Transverse colon (tissue), 4 donors: ENCODE measurements around the gene CDH13. TPM values are rescaled to one million over a fixed set of nuclear protein-coding genes. Genes with fewer than 3 reads are reported as not detected.

ENCODE experiments used
- DNase-seq: peaks from one replicate; pipeline ENCODE4 v3.0.0-alpha.2; 2019
- H3K27ac ChIP-seq, 4 donors: fragments of 200-600 bp; sonication (generic); 2 replicates each; pipeline ENCODE4 v1.5.1; 2016 to 2018; ENCODE audit warnings: inconsistent platforms in 4 of 4
- H3K27me3 ChIP-seq: fragments of 200-600 bp; sonication (generic); 2 replicates; pipeline ENCODE4 v1.5.1; 2017; ENCODE audit warnings: inconsistent platforms
- H3K36me3 ChIP-seq, 4 donors: fragments of 200-600 bp; sonication (generic); 2 replicates each; pipeline ENCODE4 v1.5.1; 2017 to 2019; ENCODE audit warnings: inconsistent platforms in 4 of 4
- H3K4me1 ChIP-seq, 4 donors: fragments of 200-600 bp; sonication (generic); 2 replicates each; pipeline ENCODE4 v1.5.1; 2017 to 2020; ENCODE audit warnings: inconsistent platforms in 4 of 4
- H3K4me3 ChIP-seq, 4 donors: fragments of 200-600 bp; sonication (generic); 1 replicate in 1 of 4; 2 replicates in 3 of 4; pipeline versions ENCODE4 v1.5.1 to v1.6.1; 2017 to 2019; ENCODE audit warnings: inconsistent platforms in 4 of 4
- H3K9me3 ChIP-seq, 2 donors: fragments of 200-600 bp; sonication (generic); 2 replicates each; pipeline ENCODE4 v1.5.1; 2017 to 2019; ENCODE audit warnings: inconsistent platforms in 2 of 2
- CTCF ChIP-seq, 5 experiments: fragments of 200-600 bp in 3 of 5; fragments of 450-650 bp in 2 of 5; sonication (generic) in 3 of 5; IDR thresholded peaks; 1 replicate in 2 of 5; 2 replicates in 3 of 5; pipeline ENCODE4 v1.5.1; 2016 to 2017; ENCODE audit warnings: antibody characterized with exemption in 5 of 5, inconsistent platforms in 3 of 5, mild to moderate bottlenecking in 2 of 5, moderate library complexity in 1 of 5
- EP300 ChIP-seq: sonication (generic); formaldehyde crosslinking; IDR thresholded peaks from one replicate; pipeline ENCODE4 v1.6.1; 2017; ENCODE audit warnings: antibody characterized with exemption, low read depth
- POLR2A ChIP-seq: fragments of 450-650 bp; IDR thresholded peaks from one replicate; pipeline ENCODE4 v1.6.1; 2016; ENCODE audit warnings: antibody characterized with exemption, mild to moderate bottlenecking, moderate library complexity
- POLR2AphosphoS5 ChIP-seq, 3 donors: sonication (generic); formaldehyde crosslinking; IDR thresholded peaks; one replicate each; pipeline ENCODE4 v1.6.1; 2016; ENCODE audit warnings: antibody characterized with exemption in 3 of 3
- WGBS, 2 donors: methylation state at CpG; one replicate each; pipeline ENCODE4 v1.1.5; 2018; ENCODE audit warnings: low coverage in 1 of 2; 5-methylcytosine and 5-hydroxymethylcytosine counted together
- in situ Hi-C, 4 donors: fragments of 200-750 bp; cut with MboI; loops; one replicate each; pipeline versions ENCODE4 v1.15.0 to v1.15.1; 2017; ENCODE audit warnings: low sequenced_read_pairs in 3 of 4, low pct_ligation_motif_present in 1 of 4, low pct_unique_long_range_greater_than_20kb in 1 of 4
- intact Hi-C: fragments of 100-400 bp; cut with DNase I; formaldehyde crosslinking; loops from one replicate; pipeline ENCODE4 v1.15.1; 2023; ENCODE audit warnings: low total_unique reads
- total RNA-seq, 4 donors: library from RNA; depleted of rRNA; stranded (reverse); fragments of >200 nt; gene quantifications; one replicate each; pipeline ENCODE4 v1.1.0, GENCODE V29; 2016

Gene CDH13
- total RNA-seq, 4 donors from 2014 or later = 3.8 to 28.1 (median 5.8) TPM

GRCh38 chr16:83200005-83200779, 573.4 kb downstream of the CDH13 start:
- no peak overlapping the region for H3K4me3 ChIP-seq
- no peak for DNase-seq
- intact Hi-C loops = no loop called here
- H3K27me3 ChIP-seq = no peaks in the 10 kb centered on the region
- TF ChIP-seq EP300 (no peak), POLR2A (no peak), POLR2AphosphoS5 (IDR thresholded peaks at IDR 0.05) (no peak), CTCF (IDR thresholded peaks at IDR 0.05) (no peak)
- 51 to 65% methylated on average over 4 to 13 of the region's 13 CpGs for WGBS, 2 donors
- no peaks in the 10 kb centered on the region for H3K9me3 ChIP-seq
- no peaks in the 10 kb centered on the region for H3K4me1 ChIP-seq
- H3K27ac ChIP-seq = no peak overlapping the region
- no peaks in the 10 kb centered on the region for H3K36me3 ChIP-seq
- in situ Hi-C loops = loop anchor here in 2 of 4 donors (25.0 kb wide), 2 partner anchors 112 to 938 kb away; no protein-coding TSS in a partner anchor

GRCh38 chr16:83201748-83202147, 575.0 kb downstream of the CDH13 start:
- Histone ChIP-seq H3K4me1 (no peaks in the 10 kb centered on the region), H3K27me3 (no peaks in the 10 kb centered on the region), H3K9me3 (no peaks in the 10 kb centered on the region), H3K4me3 (no peak overlapping the region), H3K27ac (no peak overlapping the region), H3K36me3 (no peaks in the 10 kb centered on the region)
- intact Hi-C loops (no loop called here), in situ Hi-C loops (loop anchor here in 2 of 4 donors (25.0 kb wide), 2 partner anchors 111 to 939 kb away; no protein-coding TSS in a partner anchor)
- TF ChIP-seq POLR2A = no peak
- no peak for TF ChIP-seq CTCF (IDR thresholded peaks at IDR 0.05)
- TF ChIP-seq EP300 = no peak
- no peak for TF ChIP-seq POLR2AphosphoS5 (IDR thresholded peaks at IDR 0.05)
- 92 to 100% methylated on average over 1 to 9 of the region's 9 CpGs for WGBS, 2 donors
- DNase-seq = no peak

GRCh38 chr16:83205896-83206295, 579.1 kb downstream of the CDH13 start:
- DNase-seq = no peak
- in situ Hi-C loops (loop anchor here in 2 of 4 donors (25.0 kb wide), 2 partner anchors 106 to 944 kb away; no protein-coding TSS in a partner anchor), intact Hi-C loops (no loop called here)
- Histone ChIP-seq H3K4me3 (no peak overlapping the region), H3K9me3 (no peaks in the 10 kb centered on the region), H3K27ac (no peak overlapping the region), H3K27me3 (no peaks in the 10 kb centered on the region), H3K4me1 (no peaks in the 10 kb centered on the region), H3K36me3 (no peaks in the 10 kb centered on the region)
- TF ChIP-seq POLR2A (no peak), EP300 (no peak), CTCF (IDR thresholded peaks at IDR 0.05) (no peak), POLR2AphosphoS5 (IDR thresholded peaks at IDR 0.05) (no peak)
- 76 to 84% methylated on average over 3 to 6 of the region's 6 CpGs for WGBS, 2 donors

- Histone ChIP-seq H3K9me3 (no peaks in the 10 kb centered on the region), H3K27me3 (no peaks in the 10 kb centered on the region), H3K4me3 (no peak overlapping the region), H3K27ac (no peak overlapping the region), H3K36me3 (no peaks in the 10 kb centered on the region), H3K4me1 (no peaks in the 10 kb centered on the region)
- intact Hi-C loops = no loop called here
- in situ Hi-C loops = loop anchor here in 2 of 4 donors (25.0 kb wide), 2 partner anchors 106 to 944 kb away; no protein-coding TSS in a partner anchor
- DNase-seq = no peak
- no peak for TF ChIP-seq POLR2A
- TF ChIP-seq CTCF (IDR thresholded peaks at IDR 0.05) = no peak
- TF ChIP-seq EP300 = no peak
- no peak for TF ChIP-seq POLR2AphosphoS5 (IDR thresholded peaks at IDR 0.05)
- 71 to 84% methylated on average over 3 to 5 of the region's 5 CpGs for WGBS, 2 donors
Observed at GRCh38 chr16:83206426-83206825, 579.7 kb downstream of the CDH13 start.
